Uterus (tissue), 2 donors: ENCODE measurements around the gene GOLM1.

Experiments used
- POLR2A ChIP-seq, 2 donors: fragments of 450-650 bp; IDR thresholded peaks; one replicate each; pipeline ENCODE4 v1.6.1; 2016; ENCODE audit warnings: antibody characterized with exemption in 2 of 2, mild to moderate bottlenecking in 1 of 2, moderate library complexity in 1 of 2
- TF ChIP-seq, protein P1 (sequence below), 4 experiments: fragments of 200-600 bp in 2 of 4; fragments of 450-650 bp in 2 of 4; sonication (generic) in 2 of 4; IDR thresholded peaks; one replicate each; pipeline ENCODE4 v1.5.1; 2016 to 2019; ENCODE audit warnings: antibody characterized with exemption in 4 of 4, mild to moderate bottlenecking in 2 of 4, moderate library complexity in 1 of 4

DNA sequence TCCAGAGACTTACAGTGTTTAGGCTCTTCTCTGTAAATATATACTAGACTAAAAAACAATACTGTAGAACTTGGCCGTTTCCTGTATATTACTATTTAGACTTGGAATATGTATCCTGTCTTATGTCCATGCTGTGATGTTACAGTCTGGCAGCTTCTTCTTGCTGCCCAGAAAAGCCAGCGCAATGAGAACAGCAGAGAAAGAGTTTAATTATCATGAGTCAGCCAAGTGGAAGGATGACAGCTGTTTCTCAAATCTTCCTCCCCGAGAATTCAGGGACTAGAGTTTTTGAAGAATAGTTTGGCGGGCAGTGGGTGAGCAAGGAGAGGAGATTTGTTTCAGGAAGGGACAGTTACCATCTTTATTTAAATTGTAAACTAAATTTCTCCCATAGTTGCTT is 120.9 kb downstream of the GOLM1 start:
- TF ChIP-seq, protein P1, sequence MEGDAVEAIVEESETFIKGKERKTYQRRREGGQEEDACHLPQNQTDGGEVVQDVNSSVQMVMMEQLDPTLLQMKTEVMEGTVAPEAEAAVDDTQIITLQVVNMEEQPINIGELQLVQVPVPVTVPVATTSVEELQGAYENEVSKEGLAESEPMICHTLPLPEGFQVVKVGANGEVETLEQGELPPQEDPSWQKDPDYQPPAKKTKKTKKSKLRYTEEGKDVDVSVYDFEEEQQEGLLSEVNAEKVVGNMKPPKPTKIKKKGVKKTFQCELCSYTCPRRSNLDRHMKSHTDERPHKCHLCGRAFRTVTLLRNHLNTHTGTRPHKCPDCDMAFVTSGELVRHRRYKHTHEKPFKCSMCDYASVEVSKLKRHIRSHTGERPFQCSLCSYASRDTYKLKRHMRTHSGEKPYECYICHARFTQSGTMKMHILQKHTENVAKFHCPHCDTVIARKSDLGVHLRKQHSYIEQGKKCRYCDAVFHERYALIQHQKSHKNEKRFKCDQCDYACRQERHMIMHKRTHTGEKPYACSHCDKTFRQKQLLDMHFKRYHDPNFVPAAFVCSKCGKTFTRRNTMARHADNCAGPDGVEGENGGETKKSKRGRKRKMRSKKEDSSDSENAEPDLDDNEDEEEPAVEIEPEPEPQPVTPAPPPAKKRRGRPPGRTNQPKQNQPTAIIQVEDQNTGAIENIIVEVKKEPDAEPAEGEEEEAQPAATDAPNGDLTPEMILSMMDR (IDR thresholded peaks at IDR 0.05) = no peak
- no peak for TF ChIP-seq POLR2A (IDR thresholded peaks at IDR 0.05)
